Breast epithelium (tissue), 4 donors: ENCODE results near the gene NUP88. TPM values are rescaled to one million over a fixed set of nuclear protein-coding genes. Genes with fewer than 3 reads are reported as not detected.

ENCODE experiments used
- DNase-seq, 2 donors: peaks; one replicate each; pipeline ENCODE4 v3.0.0-alpha.2; 2019; ENCODE audit warnings: low spot score in 2 of 2
- H3K27ac ChIP-seq, 2 donors: fragments of 200-600 bp; sonication (generic) in 1 of 2; one replicate each; pipeline ENCODE4 v1.5.1; 2016 to 2019; ENCODE audit warnings: mild to moderate bottlenecking in 1 of 2
- H3K27me3 ChIP-seq, 2 donors: fragments of 200-600 bp; sonication (generic) in 1 of 2; one replicate each; pipeline versions ENCODE4 v1.5.1 to v1.6.0; 2017 to 2019; ENCODE audit warnings: control low read depth in 1 of 2, mild to moderate bottlenecking in 1 of 2
- H3K36me3 ChIP-seq: fragments of 200-600 bp; one replicate; pipeline ENCODE4 v1.5.1; 2019
- H3K4me1 ChIP-seq, 2 donors: fragments of 200-600 bp; sonication (generic); one replicate each; pipeline ENCODE4 v1.5.1; 2016 to 2019; ENCODE audit warnings: control low read depth in 1 of 2
- H3K4me3 ChIP-seq, 3 donors: fragments of 200-600 bp; sonication (generic); 1 replicate in 2 of 3; 2 replicates in 1 of 3; pipeline ENCODE4 v1.5.1; 2016 to 2019; ENCODE audit warnings: mild to moderate bottlenecking in 3 of 3, moderate library complexity in 2 of 3
- H3K9me3 ChIP-seq, 2 donors: fragments of 200-600 bp; sonication (generic) in 1 of 2; one replicate each; pipeline ENCODE4 v1.5.1; 2016 to 2019; ENCODE audit warnings: control low read depth in 1 of 2
- POLR2A ChIP-seq: fragments of 450-650 bp; IDR thresholded peaks from one replicate; pipeline ENCODE4 v1.6.1; 2016; ENCODE audit warnings: antibody characterized with exemption, mild to moderate bottlenecking, moderate library complexity
- POLR2AphosphoS5 ChIP-seq, 3 donors: sonication (generic); formaldehyde crosslinking; IDR thresholded peaks; one replicate each; pipeline ENCODE4 v1.6.1; 2017; ENCODE audit warnings: antibody characterized with exemption in 3 of 3
- intact Hi-C: fragments of 100-400 bp; cut with DNase I; formaldehyde crosslinking; loops from one replicate; pipeline ENCODE4 v1.15.1; 2023; ENCODE audit warnings: low total_unique reads
- total RNA-seq, 3 donors: library from RNA; depleted of rRNA; stranded (reverse); fragments of >200 nt; gene quantifications; one replicate each; pipeline ENCODE4 v1.1.0, GENCODE V29; 2016
- TF ChIP-seq, protein P1 (sequence below), 3 donors: fragments of 450-650 bp; IDR thresholded peaks; one replicate each; pipeline ENCODE4 v1.5.1; 2016 to 2017; ENCODE audit warnings: antibody characterized with exemption in 3 of 3, mild to moderate bottlenecking in 3 of 3, moderate library complexity in 3 of 3

The NUP88 gene
- total RNA-seq, 3 donors from 2014 or later = 52.8 to 139 (median 102) TPM

- no peak for DNase-seq
- Histone ChIP-seq H3K36me3 (peaks cover 16% of the 10 kb centered on the region), H3K27me3 (no peaks in the 10 kb centered on the region), H3K9me3 (no peaks in the 10 kb centered on the region), H3K4me1 (no peaks in the 10 kb centered on the region), H3K4me3 (no peak overlapping the region), H3K27ac (peak overlapping the region; percentile 54 to 73)
- intact Hi-C loops = no loop called here
- TF ChIP-seq POLR2AphosphoS5 (IDR thresholded peaks at IDR 0.05) (no peak), POLR2A (no peak)
- TF ChIP-seq, protein P1, sequence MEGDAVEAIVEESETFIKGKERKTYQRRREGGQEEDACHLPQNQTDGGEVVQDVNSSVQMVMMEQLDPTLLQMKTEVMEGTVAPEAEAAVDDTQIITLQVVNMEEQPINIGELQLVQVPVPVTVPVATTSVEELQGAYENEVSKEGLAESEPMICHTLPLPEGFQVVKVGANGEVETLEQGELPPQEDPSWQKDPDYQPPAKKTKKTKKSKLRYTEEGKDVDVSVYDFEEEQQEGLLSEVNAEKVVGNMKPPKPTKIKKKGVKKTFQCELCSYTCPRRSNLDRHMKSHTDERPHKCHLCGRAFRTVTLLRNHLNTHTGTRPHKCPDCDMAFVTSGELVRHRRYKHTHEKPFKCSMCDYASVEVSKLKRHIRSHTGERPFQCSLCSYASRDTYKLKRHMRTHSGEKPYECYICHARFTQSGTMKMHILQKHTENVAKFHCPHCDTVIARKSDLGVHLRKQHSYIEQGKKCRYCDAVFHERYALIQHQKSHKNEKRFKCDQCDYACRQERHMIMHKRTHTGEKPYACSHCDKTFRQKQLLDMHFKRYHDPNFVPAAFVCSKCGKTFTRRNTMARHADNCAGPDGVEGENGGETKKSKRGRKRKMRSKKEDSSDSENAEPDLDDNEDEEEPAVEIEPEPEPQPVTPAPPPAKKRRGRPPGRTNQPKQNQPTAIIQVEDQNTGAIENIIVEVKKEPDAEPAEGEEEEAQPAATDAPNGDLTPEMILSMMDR (IDR thresholded peaks at IDR 0.05) = no peak
These were observed 64.5 kb downstream of the NUP88 start for GRCh38 chr17:5354886-5355415.

DNA sequence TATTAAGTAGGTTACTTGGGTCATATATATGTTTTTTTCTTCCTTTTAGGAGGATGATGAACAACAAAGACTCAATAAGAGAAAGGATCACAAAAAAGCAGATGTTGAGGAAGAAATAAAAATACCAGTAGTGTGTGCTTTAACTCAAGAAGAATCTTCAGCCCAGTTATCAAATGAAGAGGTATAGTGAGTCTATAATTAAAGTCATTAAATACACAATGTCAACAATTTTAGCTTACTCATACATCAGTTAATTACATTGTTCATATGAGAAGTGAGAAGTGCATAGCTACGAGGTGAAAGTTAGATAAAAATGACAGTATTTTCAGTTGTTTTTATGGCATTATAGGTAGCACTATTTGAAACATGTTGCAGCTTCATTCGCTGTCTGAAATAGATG is 65.2 kb downstream of the NUP88 start:
- Histone ChIP-seq H3K4me1 (no peaks in the 10 kb centered on the region), H3K9me3 (no peaks in the 10 kb centered on the region), H3K36me3 (peaks cover 16% of the 10 kb centered on the region), H3K4me3 (no peak overlapping the region), H3K27me3 (no peaks in the 10 kb centered on the region), H3K27ac (no peak overlapping the region)
- no peak for TF ChIP-seq POLR2A
- intact Hi-C loops = no loop called here
- DNase-seq = no peak

DNA sequence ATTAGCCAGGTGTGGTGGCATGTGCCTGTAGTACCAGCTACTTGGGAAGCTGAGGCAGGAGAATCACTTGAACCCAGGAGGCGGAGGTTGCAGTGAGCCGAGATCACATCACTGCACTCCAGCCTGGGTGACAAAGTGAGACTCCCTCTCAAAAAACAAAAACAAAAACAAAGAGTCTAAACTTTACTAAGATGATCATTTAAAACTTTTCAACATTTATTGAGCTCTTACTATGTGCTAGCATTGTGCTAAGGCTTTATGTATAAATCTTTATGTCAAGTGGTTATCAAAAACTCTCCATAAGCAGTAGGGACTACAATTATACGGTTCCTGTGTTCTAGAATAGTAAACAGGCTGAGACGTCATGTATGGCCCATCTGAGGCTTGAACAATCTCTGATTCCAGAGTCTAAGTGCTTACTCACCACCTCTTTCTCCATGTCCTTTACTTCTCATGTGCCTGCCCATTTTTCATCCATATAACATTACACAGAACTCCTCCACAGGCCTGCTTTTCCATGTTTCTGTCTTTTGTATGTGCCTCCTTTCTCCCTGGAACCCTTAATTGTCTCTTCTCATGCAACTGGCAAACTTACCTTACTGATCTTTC is 66.7 kb downstream of the NUP88 start:
- Histone ChIP-seq H3K27ac (no peak overlapping the region), H3K9me3 (no peaks in the 10 kb centered on the region), H3K27me3 (no peaks in the 10 kb centered on the region), H3K4me1 (no peaks in the 10 kb centered on the region), H3K36me3 (peaks cover 16% of the 10 kb centered on the region), H3K4me3 (no peak overlapping the region)
- TF ChIP-seq, protein P1 (IDR thresholded peaks at IDR 0.05) = no peak
- no peak for TF ChIP-seq POLR2AphosphoS5 (IDR thresholded peaks at IDR 0.05)
- TF ChIP-seq POLR2A = no peak
- no peak for DNase-seq
- intact Hi-C loops = no loop called here

- no peak overlapping the region for H3K4me3 ChIP-seq
- no peak overlapping the region for H3K27ac ChIP-seq
- no peaks in the 10 kb centered on the region for H3K36me3 ChIP-seq
- TF ChIP-seq, protein P1 (IDR thresholded peaks at IDR 0.05) = no peak
- no peak for TF ChIP-seq POLR2A
- no peak for TF ChIP-seq POLR2AphosphoS5 (IDR thresholded peaks at IDR 0.05)
- no peak for DNase-seq
- intact Hi-C loops = no loop called here
- H3K4me1 ChIP-seq = no peaks in the 10 kb centered on the region
- H3K27me3 ChIP-seq = no peaks in the 10 kb centered on the region
- H3K9me3 ChIP-seq = no peaks in the 10 kb centered on the region
These were observed 74.5 kb downstream of the NUP88 start for GRCh38 chr17:5344914-5345313.

Other genes starting within 250 kb of the NUP88 start
- gene ZNF594, start 227.8 kb downstream of the NUP88 start, total RNA-seq = 10 to 100 TPM in 2 of 3 donors, 1 to 10 TPM in 1; 9.4 to 27.7 (median 22.6) TPM
- gene SCIMP, start 184.8 kb downstream of the NUP88 start, total RNA-seq = 1 to 10 TPM; 1.3 to 5.6 (median 4.7) TPM
- gene RABEP1, start 137.4 kb downstream of the NUP88 start, total RNA-seq = 10 to 100 TPM; 50.4 to 88.7 (median 73.7) TPM
- gene RPAIN, start 520 bp upstream of the NUP88 start, total RNA-seq = 10 to 100 TPM; 38.4 to 52.1 (median 50.8) TPM
- gene C1QBP, start 19.5 kb upstream of the NUP88 start, total RNA-seq = 100 to 1,000 TPM in 1 of 3 donors, 10 to 100 TPM in 2; 59.0 to 109 (median 88.8) TPM
- gene DHX33, start 49.3 kb upstream of the NUP88 start, total RNA-seq = 10 to 100 TPM; 10.1 to 14.4 (median 13.8) TPM
- gene DERL2, start 66.5 kb upstream of the NUP88 start, total RNA-seq = 10 to 100 TPM; 27.2 to 50.1 (median 41.6) TPM
- gene MIS12, start 66.9 kb upstream of the NUP88 start, total RNA-seq = 10 to 100 TPM; 12.3 to 16.5 (median 14.1) TPM
- gene NLRP1, start 164.8 kb upstream of the NUP88 start, total RNA-seq = 10 to 100 TPM; 27.4 to 35.1 (median 29.6) TPM